ENCODE data around the gene FALEC. TPM values are rescaled to one million over a fixed set of nuclear protein-coding genes. Genes with fewer than 3 reads are reported as not detected.

FALEC gene
- total and polyA plus RNA-seq, 9 of the 15 experiments (the other 6 are each of a cell fraction or from before 2014, with no cell fraction given), result 0.15 to 1.8 (median 0.53) TPM; not detected in 5

DNA sequence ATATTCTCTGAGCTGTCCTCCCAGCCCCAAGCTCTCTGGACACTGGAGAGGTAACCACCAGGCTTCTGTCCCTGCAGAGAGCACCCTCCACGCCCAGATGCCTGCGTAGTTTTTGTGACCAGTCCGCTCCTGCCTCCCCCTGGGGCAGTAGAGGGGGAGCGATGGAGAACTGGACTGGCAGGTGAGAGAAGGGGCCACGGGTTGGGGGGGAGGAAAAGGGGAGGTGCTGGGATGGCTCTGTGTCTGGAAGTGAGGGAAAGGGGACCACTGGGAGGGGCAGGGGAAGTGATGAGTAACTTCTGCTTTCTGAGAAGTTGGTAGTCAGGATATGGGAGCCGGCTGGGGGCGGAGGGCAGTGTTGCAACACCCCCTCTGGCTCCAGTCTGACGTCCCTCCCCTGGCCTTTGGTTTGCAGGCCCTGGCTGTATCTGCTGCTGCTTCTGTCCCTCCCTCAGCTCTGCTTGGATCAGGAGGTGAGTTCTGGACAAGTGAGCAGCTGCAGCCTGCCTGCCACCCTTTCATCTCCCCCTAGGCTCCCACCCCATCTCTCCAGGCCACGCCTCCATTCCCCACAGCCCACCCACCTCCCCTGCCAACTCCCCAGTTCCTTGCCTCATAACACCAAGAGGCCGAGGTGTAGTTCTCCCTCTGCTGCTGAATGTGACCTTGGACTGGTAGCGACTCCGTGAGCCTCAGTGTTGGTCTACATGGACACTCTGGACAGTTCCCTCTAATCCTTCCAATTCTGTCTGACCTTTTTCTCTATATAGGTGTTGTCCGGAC is 36.8 kb downstream of the FALEC start (continued):
- no peak for TF ChIP-seq ZNF253 (CRISPR knock-in tag; conservative IDR thresholded peaks at IDR 0.05)
- TF ChIP-seq HNRNPUL1 (IDR thresholded peaks at IDR 0.05; ENCODE audit: low read length), result no peak
- TF ChIP-seq, protein P1, sequence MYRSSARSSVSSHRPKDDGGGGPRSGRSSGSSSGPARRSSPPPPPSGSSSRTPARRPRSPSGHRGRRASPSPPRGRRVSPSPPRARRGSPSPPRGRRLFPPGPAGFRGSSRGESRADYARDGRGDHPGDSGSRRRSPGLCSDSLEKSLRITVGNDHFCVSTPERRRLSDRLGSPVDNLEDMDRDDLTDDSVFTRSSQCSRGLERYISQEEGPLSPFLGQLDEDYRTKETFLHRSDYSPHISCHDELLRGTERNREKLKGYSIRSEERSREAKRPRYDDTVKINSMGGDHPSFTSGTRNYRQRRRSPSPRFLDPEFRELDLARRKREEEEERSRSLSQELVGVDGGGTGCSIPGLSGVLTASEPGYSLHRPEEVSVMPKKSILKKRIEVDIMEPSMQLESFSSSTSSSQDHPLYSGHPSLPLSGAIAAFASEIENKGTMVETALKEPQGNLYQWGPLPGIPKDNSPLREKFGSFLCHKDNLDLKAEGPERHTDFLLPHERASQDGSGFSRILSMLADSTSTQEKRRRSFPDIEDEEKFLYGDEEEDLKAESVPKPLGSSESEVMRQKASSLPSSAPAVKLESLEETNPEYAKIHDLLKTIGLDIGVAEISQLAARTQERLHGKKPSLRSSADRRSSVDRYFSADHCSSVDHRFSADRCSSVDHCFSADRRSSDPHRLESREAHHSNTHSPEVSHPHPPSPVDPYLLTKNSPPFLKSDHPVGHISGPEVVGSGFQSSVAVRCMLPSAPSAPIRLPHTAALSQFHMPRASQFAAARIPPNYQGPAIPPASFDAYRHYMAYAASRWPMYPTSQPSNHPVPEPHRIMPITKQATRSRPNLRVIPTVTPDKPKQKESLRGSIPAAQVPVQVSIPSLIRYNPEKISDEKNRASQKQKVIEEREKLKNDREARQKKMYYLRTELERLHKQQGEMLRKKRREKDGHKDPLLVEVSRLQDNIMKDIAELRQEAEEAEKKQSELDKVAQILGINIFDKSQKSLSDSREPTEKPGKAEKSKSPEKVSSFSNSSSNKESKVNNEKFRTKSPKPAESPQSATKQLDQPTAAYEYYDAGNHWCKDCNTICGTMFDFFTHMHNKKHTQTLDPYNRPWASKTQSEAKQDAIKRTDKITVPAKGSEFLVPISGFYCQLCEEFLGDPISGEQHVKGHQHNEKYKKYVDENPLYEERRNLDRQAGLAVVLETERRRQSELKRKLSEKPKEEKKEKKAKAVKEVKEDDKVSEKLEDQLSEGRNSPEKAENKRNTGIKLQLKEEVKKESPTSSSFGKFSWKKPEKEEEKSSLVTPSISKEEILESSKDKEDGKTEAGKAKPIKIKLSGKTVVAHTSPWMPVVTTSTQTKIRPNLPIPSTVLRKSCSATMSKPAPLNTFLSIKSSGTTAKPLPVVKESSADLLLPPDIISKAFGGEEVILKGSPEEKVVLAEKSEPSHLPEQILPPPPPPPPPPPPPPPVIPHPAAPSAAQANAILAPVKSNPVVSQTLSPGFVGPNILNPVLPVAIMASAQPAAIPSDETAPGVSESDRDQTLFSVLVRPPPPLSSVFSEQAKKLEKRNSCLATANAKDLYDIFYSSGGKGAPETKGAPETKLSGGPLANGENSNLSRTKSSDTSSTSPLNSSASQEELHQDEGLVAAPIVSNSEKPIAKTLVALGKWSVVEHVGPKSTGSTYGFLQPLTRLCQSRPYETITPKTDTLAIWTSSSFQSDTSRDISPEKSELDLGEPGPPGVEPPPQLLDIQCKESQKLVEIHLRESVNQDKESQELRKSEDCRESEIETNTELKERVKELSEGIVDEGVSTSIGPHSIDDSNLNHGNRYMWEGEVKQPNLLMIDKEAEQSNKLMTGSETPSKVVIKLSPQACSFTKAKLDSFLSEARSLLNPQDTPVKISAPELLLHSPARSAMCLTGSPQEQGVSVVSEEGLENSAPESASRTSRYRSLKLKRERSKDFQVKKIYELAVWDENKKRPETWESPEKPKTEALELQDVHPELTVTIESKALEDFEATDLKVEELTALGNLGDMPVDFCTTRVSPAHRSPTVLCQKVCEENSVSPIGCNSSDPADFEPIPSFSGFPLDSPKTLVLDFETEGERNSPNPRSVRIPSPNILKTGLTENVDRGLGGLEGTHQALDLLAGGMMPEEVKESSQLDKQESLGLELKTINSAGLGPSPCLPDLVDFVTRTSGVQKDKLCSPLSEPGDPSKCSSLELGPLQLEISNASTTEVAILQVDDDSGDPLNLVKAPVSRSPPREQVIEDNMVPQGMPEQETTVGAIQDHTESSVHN (IDR thresholded peaks at IDR 0.05; ENCODE audit: borderline replicate concordance in 1 of 2, low read depth in 1 of 2), result no peak
- no peak for TF ChIP-seq CSDE1 (IDR thresholded peaks at IDR 0.05)
- TF ChIP-seq, protein P2, sequence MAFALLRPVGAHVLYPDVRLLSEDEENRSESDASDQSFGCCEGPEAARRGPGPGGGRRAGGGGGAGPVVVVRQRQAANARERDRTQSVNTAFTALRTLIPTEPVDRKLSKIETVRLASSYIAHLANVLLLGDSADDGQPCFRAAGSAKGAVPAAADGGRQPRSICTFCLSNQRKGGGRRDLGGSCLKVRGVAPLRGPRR (CRISPR knock-in tag; IDR thresholded peaks at IDR 0.05), result no peak
- no peak for TF ChIP-seq NCOA2 (IDR thresholded peaks at IDR 0.05; ENCODE audit: partially characterized antibody in 2 of 2)
- TF ChIP-seq, protein P3, sequence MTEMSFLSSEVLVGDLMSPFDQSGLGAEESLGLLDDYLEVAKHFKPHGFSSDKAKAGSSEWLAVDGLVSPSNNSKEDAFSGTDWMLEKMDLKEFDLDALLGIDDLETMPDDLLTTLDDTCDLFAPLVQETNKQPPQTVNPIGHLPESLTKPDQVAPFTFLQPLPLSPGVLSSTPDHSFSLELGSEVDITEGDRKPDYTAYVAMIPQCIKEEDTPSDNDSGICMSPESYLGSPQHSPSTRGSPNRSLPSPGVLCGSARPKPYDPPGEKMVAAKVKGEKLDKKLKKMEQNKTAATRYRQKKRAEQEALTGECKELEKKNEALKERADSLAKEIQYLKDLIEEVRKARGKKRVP (CRISPR knock-in tag; IDR thresholded peaks at IDR 0.05), result 0 out of 2 replicates have a peak, but pooled peaks have one; percentile 37
- no peak for TF ChIP-seq SRSF9 (IDR thresholded peaks at IDR 0.05; ENCODE audit: borderline replicate concordance, low read depth, low read length)
- TF ChIP-seq, protein P4, sequence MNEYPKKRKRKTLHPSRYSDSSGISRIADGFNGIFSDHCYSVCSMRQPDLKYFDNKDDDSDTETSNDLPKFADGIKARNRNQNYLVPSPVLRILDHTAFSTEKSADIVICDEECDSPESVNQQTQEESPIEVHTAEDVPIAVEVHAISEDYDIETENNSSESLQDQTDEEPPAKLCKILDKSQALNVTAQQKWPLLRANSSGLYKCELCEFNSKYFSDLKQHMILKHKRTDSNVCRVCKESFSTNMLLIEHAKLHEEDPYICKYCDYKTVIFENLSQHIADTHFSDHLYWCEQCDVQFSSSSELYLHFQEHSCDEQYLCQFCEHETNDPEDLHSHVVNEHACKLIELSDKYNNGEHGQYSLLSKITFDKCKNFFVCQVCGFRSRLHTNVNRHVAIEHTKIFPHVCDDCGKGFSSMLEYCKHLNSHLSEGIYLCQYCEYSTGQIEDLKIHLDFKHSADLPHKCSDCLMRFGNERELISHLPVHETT (CRISPR knock-in tag; conservative IDR thresholded peaks at IDR 0.05 in 1 of 2, IDR thresholded peaks at IDR 0.05 in 1 of 2), result no peak; a peak in 1 of 4 replicates
- TF ChIP-seq, protein P5, sequence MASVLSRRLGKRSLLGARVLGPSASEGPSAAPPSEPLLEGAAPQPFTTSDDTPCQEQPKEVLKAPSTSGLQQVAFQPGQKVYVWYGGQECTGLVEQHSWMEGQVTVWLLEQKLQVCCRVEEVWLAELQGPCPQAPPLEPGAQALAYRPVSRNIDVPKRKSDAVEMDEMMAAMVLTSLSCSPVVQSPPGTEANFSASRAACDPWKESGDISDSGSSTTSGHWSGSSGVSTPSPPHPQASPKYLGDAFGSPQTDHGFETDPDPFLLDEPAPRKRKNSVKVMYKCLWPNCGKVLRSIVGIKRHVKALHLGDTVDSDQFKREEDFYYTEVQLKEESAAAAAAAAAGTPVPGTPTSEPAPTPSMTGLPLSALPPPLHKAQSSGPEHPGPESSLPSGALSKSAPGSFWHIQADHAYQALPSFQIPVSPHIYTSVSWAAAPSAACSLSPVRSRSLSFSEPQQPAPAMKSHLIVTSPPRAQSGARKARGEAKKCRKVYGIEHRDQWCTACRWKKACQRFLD (CRISPR knock-in tag; IDR thresholded peaks at IDR 0.05), result 0 out of 2 replicates have a peak, but pooled peaks have one; percentile 45

Data from K562 (cell line).